ENCODE results near the gene SOX8.

SOX8 gene

DNA sequence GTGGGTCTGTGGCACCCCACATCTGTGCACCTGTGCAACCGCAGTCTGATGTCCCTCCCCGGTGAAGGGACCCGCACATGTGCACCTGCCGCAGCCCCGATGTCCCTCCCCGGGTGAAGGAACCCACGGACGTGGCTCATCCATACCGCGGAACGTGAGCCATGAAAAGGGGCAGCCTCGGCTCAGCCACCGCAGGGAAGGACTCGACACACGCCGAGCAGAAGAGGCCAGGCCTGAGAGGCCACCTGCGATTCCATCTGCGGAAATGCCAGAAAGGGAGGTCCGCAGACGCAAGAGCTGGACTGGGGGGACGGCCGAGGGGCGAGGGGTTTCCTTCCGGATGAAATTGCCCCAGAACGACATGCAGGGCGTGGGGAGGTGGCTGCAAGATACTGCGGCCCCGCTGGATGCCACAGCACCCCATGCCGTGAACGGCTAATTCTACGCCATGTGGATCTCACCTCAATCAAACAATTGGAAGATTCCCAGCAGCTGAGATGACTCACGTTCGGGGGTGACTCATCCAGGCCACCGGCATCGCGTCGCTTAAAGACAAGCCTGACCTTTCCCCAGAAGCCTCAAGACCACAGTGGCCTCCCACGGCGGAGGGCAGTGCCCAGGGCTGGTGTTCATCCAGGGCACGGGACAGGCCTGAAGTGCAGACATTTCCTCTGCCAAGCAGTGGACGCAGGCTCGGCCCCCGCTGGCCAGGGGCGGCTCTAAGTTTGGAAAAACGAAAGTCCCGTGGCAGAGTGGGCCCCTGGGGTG is 21.0 kb downstream of the SOX8 start (continued):
- TF ChIP-seq GLIS1 (tag by site-specific recombination; IDR thresholded peaks at IDR 0.05) (peak; percentile 91), BCL11B (tag by site-specific recombination; IDR thresholded peaks at IDR 0.05; ENCODE audit: low read depth) (peak; percentile 17; the same call in 1 of the 2 replicates), ZIC2 (tag by site-specific recombination; IDR thresholded peaks at IDR 0.05) (peak; percentile 92), ZNF184 (tag by site-specific recombination; IDR thresholded peaks at IDR 0.05) (peak; percentile 53; the same call in 1 of the 2 replicates), ZNF146 (tag by site-specific recombination; IDR thresholded peaks at IDR 0.05) (0 out of 2 replicates have a peak, but pooled peaks have one; percentile 4), KLF9 (tag by site-specific recombination; IDR thresholded peaks at IDR 0.05; ENCODE audit: low read depth) (no peak), PRDM1 (tag by site-specific recombination; IDR thresholded peaks at IDR 0.05) (peak; percentile 34; the same call in 1 of the 2 replicates), ZNF561 (tag by site-specific recombination; IDR thresholded peaks at IDR 0.05; ENCODE audit: borderline replicate concordance) (no peak), ZFHX2 (tag by site-specific recombination; conservative IDR thresholded peaks at IDR 0.05) (peak; percentile 57), ZNF140 (tag by site-specific recombination; IDR thresholded peaks at IDR 0.05) (no peak), SP7 (tag by site-specific recombination; IDR thresholded peaks at IDR 0.05) (peak; percentile 84), ZNF16 (tag by site-specific recombination; IDR thresholded peaks at IDR 0.05; ENCODE audit: low read depth) (no peak), ZNF777 (tag by site-specific recombination; IDR thresholded peaks at IDR 0.05; ENCODE audit: borderline replicate concordance) (no peak), ZNF843 (tag by site-specific recombination; IDR thresholded peaks at IDR 0.05) (no peak), ZNF660 (tag by site-specific recombination; IDR thresholded peaks at IDR 0.05) (peak; percentile 59; the same call in 1 of the 2 replicates), ZNF792 (tag by site-specific recombination; IDR thresholded peaks at IDR 0.05) (no peak), GFI1B (tag by site-specific recombination; IDR thresholded peaks at IDR 0.05) (no peak), ZNF521 (tag by site-specific recombination; IDR thresholded peaks at IDR 0.05) (no peak)
- TF ChIP-seq, protein P1, sequence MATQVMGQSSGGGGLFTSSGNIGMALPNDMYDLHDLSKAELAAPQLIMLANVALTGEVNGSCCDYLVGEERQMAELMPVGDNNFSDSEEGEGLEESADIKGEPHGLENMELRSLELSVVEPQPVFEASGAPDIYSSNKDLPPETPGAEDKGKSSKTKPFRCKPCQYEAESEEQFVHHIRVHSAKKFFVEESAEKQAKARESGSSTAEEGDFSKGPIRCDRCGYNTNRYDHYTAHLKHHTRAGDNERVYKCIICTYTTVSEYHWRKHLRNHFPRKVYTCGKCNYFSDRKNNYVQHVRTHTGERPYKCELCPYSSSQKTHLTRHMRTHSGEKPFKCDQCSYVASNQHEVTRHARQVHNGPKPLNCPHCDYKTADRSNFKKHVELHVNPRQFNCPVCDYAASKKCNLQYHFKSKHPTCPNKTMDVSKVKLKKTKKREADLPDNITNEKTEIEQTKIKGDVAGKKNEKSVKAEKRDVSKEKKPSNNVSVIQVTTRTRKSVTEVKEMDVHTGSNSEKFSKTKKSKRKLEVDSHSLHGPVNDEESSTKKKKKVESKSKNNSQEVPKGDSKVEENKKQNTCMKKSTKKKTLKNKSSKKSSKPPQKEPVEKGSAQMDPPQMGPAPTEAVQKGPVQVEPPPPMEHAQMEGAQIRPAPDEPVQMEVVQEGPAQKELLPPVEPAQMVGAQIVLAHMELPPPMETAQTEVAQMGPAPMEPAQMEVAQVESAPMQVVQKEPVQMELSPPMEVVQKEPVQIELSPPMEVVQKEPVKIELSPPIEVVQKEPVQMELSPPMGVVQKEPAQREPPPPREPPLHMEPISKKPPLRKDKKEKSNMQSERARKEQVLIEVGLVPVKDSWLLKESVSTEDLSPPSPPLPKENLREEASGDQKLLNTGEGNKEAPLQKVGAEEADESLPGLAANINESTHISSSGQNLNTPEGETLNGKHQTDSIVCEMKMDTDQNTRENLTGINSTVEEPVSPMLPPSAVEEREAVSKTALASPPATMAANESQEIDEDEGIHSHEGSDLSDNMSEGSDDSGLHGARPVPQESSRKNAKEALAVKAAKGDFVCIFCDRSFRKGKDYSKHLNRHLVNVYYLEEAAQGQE (tag by site-specific recombination; IDR thresholded peaks at IDR 0.05) = no peak
- TF ChIP-seq, protein P2, sequence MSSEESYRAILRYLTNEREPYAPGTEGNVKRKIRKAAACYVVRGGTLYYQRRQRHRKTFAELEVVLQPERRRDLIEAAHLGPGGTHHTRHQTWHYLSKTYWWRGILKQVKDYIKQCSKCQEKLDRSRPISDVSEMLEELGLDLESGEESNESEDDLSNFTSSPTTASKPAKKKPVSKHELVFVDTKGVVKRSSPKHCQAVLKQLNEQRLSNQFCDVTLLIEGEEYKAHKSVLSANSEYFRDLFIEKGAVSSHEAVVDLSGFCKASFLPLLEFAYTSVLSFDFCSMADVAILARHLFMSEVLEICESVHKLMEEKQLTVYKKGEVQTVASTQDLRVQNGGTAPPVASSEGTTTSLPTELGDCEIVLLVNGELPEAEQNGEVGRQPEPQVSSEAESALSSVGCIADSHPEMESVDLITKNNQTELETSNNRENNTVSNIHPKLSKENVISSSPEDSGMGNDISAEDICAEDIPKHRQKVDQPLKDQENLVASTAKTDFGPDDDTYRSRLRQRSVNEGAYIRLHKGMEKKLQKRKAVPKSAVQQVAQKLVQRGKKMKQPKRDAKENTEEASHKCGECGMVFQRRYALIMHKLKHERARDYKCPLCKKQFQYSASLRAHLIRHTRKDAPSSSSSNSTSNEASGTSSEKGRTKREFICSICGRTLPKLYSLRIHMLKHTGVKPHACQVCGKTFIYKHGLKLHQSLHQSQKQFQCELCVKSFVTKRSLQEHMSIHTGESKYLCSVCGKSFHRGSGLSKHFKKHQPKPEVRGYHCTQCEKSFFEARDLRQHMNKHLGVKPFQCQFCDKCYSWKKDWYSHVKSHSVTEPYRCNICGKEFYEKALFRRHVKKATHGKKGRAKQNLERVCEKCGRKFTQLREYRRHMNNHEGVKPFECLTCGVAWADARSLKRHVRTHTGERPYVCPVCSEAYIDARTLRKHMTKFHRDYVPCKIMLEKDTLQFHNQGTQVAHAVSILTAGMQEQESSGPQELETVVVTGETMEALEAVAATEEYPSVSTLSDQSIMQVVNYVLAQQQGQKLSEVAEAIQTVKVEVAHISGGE (tag by site-specific recombination; conservative IDR thresholded peaks at IDR 0.05; ENCODE audit: low read depth) = no peak
- TF ChIP-seq, protein P3, sequence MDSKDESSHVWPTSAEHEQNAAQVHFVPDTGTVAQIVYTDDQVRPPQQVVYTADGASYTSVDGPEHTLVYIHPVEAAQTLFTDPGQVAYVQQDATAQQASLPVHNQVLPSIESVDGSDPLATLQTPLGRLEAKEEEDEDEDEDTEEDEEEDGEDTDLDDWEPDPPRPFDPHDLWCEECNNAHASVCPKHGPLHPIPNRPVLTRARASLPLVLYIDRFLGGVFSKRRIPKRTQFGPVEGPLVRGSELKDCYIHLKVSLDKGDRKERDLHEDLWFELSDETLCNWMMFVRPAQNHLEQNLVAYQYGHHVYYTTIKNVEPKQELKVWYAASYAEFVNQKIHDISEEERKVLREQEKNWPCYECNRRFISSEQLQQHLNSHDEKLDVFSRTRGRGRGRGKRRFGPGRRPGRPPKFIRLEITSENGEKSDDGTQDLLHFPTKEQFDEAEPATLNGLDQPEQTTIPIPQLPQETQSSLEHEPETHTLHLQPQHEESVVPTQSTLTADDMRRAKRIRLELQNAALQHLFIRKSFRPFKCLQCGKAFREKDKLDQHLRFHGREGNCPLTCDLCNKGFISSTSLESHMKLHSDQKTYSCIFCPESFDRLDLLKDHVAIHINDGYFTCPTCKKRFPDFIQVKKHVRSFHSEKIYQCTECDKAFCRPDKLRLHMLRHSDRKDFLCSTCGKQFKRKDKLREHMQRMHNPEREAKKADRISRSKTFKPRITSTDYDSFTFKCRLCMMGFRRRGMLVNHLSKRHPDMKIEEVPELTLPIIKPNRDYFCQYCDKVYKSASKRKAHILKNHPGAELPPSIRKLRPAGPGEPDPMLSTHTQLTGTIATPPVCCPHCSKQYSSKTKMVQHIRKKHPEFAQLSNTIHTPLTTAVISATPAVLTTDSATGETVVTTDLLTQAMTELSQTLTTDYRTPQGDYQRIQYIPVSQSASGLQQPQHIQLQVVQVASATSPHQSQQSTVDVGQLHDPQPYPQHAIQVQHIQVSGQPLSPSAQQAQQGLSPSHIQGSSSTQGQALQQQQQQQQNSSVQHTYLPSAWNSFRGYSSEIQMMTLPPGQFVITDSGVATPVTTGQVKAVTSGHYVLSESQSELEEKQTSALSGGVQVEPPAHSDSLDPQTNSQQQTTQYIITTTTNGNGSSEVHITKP (tag by site-specific recombination; IDR thresholded peaks at IDR 0.05) = peak; percentile 94
- TF ChIP-seq, protein P4, sequence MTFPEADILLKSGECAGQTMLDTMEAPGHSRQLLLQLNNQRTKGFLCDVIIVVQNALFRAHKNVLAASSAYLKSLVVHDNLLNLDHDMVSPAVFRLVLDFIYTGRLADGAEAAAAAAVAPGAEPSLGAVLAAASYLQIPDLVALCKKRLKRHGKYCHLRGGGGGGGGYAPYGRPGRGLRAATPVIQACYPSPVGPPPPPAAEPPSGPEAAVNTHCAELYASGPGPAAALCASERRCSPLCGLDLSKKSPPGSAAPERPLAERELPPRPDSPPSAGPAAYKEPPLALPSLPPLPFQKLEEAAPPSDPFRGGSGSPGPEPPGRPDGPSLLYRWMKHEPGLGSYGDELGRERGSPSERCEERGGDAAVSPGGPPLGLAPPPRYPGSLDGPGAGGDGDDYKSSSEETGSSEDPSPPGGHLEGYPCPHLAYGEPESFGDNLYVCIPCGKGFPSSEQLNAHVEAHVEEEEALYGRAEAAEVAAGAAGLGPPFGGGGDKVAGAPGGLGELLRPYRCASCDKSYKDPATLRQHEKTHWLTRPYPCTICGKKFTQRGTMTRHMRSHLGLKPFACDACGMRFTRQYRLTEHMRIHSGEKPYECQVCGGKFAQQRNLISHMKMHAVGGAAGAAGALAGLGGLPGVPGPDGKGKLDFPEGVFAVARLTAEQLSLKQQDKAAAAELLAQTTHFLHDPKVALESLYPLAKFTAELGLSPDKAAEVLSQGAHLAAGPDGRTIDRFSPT (tag by site-specific recombination; IDR thresholded peaks at IDR 0.05) = peak; percentile 99
- TF ChIP-seq, protein P5, sequence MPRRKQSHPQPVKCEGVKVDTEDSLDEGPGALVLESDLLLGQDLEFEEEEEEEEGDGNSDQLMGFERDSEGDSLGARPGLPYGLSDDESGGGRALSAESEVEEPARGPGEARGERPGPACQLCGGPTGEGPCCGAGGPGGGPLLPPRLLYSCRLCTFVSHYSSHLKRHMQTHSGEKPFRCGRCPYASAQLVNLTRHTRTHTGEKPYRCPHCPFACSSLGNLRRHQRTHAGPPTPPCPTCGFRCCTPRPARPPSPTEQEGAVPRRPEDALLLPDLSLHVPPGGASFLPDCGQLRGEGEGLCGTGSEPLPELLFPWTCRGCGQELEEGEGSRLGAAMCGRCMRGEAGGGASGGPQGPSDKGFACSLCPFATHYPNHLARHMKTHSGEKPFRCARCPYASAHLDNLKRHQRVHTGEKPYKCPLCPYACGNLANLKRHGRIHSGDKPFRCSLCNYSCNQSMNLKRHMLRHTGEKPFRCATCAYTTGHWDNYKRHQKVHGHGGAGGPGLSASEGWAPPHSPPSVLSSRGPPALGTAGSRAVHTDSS (tag by site-specific recombination; IDR thresholded peaks at IDR 0.05) = no peak
- TF ChIP-seq, protein P6, sequence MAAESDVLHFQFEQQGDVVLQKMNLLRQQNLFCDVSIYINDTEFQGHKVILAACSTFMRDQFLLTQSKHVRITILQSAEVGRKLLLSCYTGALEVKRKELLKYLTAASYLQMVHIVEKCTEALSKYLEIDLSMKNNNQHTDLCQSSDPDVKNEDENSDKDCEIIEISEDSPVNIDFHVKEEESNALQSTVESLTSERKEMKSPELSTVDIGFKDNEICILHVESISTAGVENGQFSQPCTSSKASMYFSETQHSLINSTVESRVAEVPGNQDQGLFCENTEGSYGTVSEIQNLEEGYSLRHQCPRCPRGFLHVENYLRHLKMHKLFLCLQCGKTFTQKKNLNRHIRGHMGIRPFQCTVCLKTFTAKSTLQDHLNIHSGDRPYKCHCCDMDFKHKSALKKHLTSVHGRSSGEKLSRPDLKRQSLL (tag by site-specific recombination; IDR thresholded peaks at IDR 0.05) = 0 out of 2 replicates have a peak, but pooled peaks have one; percentile 6

Data from HEK293 (cell line).